Suppressor macrophage treated with lipopolysaccharide for 4 hours (primary cell): ENCODE results near the gene PTPN23.
A peak's percentile ranks its signal among the peaks of the same experiment; 100 is the strongest.
"Not testable (repeated sequence)": the region's sequence is repeated elsewhere in the genome, so short reads cannot be mapped to it uniquely, and the experiment has no call there.

Experiments used
- DNase-seq: peaks from one replicate; pipeline ENCODE4 v3.0.0-alpha.2; 2020

The PTPN23 gene, protein sequence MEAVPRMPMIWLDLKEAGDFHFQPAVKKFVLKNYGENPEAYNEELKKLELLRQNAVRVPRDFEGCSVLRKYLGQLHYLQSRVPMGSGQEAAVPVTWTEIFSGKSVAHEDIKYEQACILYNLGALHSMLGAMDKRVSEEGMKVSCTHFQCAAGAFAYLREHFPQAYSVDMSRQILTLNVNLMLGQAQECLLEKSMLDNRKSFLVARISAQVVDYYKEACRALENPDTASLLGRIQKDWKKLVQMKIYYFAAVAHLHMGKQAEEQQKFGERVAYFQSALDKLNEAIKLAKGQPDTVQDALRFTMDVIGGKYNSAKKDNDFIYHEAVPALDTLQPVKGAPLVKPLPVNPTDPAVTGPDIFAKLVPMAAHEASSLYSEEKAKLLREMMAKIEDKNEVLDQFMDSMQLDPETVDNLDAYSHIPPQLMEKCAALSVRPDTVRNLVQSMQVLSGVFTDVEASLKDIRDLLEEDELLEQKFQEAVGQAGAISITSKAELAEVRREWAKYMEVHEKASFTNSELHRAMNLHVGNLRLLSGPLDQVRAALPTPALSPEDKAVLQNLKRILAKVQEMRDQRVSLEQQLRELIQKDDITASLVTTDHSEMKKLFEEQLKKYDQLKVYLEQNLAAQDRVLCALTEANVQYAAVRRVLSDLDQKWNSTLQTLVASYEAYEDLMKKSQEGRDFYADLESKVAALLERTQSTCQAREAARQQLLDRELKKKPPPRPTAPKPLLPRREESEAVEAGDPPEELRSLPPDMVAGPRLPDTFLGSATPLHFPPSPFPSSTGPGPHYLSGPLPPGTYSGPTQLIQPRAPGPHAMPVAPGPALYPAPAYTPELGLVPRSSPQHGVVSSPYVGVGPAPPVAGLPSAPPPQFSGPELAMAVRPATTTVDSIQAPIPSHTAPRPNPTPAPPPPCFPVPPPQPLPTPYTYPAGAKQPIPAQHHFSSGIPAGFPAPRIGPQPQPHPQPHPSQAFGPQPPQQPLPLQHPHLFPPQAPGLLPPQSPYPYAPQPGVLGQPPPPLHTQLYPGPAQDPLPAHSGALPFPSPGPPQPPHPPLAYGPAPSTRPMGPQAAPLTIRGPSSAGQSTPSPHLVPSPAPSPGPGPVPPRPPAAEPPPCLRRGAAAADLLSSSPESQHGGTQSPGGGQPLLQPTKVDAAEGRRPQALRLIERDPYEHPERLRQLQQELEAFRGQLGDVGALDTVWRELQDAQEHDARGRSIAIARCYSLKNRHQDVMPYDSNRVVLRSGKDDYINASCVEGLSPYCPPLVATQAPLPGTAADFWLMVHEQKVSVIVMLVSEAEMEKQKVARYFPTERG (N-terminal part only)

DNA sequence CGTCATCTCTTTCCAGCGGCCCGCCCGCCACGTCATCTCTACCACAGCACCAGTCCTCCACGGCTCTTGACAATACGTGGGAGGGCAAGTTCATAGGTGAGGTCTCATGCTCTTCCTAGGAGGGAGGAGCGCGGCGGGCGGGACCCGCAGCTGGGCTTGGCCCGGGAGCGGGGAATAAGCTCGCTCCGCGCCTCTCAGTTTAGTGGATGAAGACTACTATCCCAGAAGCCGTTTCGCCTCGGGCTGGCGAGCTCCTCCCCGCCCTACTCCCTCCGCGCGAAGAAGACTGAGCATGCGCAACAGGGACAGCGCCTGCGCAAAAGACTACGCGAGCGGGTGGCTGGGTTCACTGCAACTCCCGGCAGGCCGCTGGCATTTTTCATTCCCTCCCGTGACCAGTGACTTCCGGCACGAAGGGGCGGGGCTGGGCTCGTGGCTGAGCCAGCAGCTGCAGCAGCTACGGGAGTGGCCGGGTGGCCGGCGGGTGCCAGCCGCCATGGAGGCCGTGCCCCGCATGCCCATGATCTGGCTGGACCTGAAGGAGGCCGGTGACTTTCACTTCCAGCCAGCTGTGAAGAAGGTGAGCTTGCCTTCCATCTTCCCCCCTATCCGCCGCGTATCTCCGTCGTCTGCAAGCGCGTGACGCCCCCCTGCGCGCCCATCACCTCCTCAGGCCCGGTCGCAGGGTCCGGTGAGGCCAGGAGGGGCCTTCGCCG is at the start of gene PTPN23:
TSS of gene PTPN23 (plus strand) at position 421 of the 716 bp plus-strand sequence. CDS start at position 497, 76 bp downstream.
- DNase-seq, result peak; percentile 100

DNA sequence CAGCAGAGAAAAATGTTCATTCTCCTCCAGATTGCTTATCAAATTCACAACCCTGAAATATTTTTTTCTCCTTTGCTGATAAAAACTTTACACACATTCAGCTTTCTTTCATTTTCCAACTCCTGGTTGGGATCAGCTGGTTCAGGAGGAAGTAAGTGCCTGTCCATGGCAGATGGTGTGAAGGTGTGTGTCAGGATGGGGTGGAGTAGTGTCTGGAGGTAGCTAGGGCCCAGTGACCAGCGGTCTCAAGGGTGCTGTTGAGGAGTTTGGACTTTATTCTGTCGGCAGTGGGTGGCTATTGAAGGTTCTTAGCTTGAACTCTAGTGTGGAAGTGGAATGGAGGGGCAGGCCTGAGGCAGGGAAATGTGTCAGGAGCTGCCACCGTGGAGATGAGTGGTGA is 46.9 kb upstream of the PTPN23 start:
- DNase-seq, result no peak

DNA sequence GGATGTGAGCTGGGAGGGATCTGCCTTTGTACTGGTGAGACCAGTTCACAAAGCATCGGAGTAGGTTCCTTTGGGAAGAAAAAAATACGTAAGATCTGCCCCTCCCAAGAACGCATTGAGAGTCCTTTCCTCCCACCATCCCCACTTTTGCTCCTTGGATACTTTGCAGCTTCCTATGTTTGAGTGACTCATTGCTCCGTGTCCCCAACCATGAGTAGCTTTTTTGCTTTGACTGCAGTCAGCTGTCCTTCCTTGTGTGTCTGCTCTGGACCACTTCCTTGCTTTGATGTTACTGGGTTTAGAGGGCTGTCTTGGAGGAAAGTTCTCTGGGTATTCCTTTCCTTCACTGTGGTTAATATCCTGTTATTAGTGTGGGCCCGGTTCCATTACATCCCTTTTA is 43.2 kb upstream of the PTPN23 start:
- no peak for DNase-seq

DNA sequence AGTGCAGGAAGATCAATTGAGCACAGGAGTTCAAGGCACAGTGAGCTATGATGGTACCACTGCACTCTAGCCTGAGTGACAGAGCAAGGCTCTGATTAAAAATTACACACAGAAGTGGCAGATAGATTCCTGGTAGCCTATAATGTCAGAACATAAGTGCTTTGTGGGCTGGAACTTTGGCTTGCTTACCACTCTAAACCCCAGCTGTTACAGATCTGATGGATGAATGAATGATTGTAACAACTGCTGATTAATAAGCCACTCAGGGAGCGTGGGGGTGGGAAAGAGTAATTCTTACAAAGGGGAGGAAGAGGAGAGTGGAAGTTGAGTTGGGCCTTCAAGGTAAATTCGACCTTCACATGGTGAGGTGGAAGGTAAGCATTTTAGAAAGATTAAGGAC is 40.9 kb upstream of the PTPN23 start:
- no peak for DNase-seq

DNA sequence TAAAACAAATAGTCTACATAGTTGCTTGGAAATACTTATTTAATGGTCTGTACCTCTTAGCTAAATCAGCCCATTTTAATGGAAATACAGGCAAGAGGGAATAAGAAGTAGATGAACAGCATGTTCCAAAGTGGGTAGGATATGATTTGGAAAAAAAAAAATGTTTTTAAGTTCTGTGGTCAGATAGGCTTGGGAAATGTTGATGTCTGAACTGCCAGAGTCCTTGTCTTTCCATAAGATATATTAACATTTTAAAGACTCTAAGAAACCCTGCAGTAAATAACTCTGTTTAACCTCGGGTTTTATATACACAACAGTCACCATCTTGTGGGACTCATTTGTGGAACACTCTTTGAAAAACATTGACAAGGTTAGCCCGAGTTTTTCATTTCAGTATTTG is 40.0 kb upstream of the PTPN23 start:
- no peak for DNase-seq

DNA sequence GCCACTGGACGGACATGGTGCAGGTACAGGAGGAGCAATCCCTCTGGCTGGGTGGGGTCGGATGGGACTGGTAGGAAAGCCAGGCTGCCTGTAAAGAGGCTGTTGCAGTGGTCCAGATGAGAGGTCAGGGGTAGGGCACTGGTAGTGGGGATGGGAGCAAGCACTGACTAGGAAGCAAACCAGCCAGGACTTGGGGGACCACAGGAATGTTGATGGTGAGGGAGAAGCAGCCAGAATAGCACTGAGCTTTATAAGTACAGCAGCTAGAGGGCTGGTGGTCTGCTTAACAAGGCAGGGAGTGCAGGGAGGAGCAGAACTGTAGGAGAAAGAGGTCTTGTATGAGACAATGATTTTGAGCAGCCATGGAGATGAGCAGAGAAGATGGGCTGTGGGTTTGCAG is 38.7 kb upstream of the PTPN23 start:
- DNase-seq, result no peak

DNA sequence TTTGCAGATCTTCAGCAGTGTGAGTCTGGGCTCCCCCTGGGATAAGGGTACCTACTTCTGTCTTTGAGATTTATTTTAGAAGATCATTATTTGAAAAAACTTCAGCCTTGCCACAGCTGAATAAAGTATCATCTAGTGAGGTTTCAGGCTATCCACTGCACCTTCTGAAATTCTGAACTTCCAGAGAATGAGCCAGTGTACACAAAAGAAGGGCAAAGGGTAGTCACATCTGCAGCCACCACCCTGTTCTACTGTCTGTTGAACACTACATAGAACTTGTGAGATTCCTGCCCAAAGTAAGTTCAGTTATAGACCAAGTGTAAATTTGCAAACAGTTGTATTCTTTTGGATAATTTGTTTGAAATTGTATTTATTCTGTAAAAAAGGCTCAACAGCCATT is 38.0 kb upstream of the PTPN23 start:
- no peak for DNase-seq

DNA sequence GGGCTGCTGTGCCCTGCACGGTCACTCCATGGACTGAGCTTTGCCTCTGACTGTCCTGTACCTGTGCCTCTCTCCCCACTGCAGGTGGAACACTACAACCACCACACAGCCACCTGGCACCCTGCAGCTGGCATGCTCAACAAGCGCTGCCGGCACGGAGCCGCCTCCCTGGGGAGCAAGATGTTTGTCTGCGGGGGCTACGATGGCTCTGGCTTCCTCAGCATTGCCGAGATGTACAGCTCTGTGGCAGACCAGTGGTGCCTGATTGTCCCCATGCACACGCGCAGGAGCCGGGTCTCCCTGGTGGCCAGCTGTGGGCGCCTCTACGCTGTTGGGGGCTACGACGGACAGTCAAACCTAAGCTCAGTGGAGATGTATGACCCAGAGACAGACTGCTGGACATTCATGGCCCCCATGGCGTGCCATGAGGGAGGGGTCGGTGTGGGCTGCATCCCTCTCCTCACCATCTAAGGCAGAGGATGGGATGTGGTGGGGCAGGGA is 37.3 kb upstream of the PTPN23 start:
- no peak for DNase-seq

DNA sequence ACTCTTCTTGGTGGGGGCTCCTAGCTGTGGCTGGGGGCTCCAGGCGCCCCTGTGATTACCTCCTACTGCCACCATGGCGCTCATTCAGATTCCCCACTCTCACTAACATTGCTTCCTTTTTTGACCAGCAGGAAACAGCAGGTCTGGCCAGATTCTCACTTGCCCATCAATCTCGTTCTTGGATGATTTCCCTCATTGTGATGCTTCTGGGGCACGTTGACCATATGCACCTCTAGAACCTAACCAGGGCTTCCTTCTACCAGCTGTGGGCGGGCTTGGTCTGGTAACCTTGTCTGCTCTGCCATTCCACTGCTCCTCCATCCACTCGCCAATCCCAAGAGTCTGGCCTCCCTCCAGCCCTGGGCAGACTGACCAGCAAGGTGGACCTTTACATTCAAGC is 35.9 kb upstream of the PTPN23 start:
- no peak for DNase-seq

DNA sequence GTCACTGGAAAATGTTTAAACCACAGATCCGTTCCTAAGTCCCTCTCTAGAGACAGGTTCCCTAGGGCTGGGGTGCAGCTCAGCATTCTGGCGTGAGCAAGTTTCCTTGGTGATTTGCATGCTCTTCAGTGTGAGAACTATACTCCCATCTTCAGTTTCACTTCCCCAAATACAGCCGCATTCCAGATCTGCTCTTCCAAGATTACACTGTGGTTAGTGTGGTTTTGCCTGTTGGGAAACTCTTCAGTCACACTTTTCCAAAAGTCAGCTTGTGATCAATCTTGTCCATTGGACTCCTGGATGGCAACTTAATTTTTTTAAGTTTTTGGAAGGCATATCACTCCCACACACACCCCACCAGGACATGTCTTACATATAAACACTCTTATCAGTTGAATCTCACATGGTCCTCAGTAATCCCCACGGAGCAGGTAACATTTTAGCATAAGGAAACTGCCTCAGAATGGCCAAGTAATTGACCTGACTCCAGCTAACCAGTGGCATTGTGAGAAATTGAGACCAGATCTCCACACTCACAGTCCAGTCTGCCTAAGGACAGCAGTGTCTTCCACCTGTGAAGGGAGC is 33.5 kb upstream of the PTPN23 start:
- peak; percentile 90 for DNase-seq

DNA sequence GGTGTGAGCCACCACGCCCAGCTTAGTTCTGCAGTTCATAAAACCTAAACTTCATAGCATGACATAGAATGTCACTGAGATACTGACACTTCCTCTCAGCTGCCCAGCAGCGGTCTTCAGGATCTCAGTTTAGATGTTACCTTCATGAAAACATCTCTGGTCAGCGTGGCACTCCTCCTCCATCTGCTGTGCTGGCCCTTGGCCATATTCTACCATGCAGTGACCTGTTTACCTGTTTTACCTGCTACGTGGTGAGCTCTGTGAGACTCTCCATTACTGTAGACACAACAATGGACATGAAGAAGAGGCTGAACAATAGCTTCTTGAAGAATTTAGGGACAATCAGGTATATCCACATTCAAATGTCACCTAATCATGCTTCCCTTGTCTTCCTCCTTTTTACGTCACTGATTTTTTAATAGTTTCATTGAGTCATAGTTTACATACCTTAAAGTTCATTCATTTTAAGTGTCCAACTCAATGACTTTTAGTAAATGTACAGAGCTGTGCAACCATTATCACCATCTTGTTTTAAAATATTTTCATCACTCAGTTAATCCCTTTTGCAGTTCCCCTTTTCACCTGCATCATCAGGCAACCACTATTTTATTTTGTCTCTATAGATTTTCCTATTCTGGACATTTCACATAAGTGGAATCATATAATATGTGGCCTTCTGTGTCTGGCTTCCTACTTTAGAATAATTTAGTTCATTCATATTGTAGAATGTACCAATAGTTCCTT is 32.2 kb upstream of the PTPN23 start:
- no peak for DNase-seq

DNA sequence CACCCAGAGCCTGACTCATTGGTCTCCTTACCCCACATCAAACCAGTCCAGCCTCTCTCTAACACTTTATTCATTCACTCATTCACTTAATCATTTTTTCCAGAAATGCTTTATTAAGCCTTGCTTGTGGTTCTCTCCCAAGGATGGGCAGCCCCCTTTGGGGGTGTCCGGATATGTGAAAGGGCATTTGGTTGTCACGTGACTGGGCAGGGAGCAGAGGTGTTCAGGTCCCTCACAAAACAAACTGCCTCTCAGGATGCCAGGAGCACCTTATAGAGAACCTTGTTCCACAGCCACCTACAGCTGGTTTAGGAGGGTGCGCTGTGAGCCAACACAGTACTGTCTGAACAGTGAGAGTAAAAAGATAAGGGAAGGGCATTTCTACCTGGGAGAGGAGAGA is 25.8 kb upstream of the PTPN23 start:
- no peak for DNase-seq

DNA sequence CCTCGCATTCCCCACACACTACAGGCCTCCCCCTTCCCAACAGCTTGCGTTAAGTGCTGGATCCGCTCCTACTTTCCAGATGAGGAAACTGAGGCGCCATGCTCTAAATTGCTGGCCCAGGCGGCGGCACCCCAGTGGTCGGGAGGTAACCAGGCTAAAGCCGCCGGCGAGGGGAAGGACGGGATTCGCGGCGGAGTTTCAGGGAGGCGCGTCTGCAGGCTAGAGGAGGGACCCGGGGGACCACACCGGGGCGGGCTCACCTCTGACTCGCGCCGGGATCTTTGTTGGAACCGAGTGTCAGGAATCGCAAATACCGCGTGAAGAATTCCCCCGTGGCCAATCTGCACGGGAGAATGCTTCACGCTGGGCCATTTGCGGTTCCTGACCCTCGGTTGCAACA is 24.6 kb upstream of the PTPN23 start:
- DNase-seq, result no peak

DNA sequence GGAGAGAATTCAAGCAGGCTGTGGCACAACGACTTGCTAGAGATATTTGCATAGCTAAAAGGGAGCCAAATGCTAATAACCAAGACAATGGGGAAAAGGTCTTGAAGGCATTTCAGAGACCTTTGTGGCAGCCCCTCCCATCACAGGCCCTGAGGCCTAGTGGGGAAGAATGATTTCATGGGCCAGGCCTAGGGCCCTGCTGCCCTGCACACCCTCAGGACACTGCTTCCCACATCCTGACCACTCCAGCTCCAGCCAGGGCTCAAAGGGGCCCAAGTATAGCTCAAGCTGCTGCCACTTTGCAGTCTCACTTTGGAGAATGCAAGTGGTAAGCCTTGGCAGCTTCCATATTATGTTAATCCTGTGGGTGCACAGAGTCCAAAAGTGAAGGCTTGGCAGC is 21.5 kb upstream of the PTPN23 start:
- no peak for DNase-seq

DNA sequence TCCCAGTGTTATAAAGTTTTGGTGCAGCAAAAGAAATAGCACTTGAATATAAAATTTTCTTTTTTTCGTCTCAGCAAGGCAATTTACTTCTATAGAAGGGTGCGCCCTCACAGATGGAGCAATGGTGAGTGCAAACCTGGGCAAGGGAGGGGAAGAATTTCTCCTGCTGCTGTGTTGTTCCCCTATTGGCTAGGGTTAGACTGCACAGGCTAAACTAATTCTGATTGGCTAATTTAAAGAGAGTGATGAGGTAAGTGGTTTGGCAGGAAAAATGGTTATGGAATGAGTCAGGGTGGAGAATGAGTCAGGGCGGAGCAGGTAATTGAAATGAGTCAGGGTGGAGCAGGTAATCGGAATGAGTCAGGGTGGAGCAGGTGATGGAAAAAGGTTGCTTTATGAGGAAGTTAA is 20.7 kb upstream of the PTPN23 start:
- DNase-seq, result not testable (repeated sequence)

DNA sequence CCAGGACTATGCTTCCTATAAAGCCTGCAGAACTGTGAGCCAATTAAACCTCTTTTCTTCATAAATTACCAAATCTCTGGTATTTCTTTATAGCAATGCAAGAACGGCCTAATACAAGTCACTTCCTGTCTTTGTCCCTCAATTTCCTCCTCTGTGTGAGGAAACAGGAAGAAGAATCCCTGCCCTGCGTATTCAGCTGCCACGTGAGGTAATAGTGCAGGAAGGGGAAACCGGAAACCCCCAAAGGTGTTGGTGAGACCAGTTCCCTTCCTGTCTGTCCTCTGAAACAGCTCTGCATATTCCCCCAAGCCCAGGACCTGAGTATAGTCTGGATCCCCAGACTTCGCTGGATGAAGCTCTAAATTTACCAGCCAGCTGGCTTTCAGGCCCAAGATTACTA is 18.1 kb upstream of the PTPN23 start:
- DNase-seq, result peak; percentile 42

DNA sequence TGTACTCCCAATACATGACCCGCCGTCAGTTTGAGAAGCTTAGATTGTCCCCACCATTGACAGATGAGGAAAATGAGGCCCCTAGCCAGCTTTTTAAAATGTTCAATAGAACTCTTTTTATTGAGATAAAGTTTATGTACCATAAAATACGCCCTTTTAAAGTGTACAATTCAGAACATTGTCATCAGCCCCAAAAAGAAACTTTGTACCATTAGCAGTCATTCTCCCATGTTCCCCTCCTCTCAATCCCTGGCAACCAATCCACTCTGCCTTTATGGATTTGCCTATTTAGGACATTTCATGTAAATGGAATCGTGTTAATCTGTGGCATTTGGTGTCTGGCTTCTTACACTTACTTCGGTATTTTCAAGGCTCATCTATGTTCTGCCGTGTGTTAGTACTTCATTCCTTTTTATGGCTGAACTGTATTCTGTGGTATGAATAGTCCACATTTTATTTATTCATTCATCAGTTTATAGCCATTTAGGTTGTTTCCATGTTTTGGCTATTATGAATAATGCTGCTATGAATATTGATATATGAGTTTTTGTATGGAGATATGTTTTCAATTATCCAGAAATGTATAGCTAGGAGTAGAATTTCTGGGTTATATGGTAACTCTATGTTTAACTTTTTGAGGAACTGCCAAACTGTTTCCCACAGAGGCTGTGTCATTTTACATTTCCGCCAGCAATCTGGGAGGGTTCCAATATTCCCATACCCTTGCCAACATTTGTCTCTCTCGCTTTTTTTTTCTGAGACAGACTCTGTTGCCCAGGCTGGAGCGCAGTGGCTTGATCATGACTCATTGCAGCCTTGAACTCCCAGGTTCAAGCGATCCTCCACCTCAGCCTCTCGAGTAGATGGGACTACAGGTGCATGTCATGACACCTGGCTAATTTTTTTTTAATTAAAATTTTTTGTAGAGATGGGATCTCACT is 15.3 kb upstream of the PTPN23 start:
- peak; percentile 27 for DNase-seq

DNA sequence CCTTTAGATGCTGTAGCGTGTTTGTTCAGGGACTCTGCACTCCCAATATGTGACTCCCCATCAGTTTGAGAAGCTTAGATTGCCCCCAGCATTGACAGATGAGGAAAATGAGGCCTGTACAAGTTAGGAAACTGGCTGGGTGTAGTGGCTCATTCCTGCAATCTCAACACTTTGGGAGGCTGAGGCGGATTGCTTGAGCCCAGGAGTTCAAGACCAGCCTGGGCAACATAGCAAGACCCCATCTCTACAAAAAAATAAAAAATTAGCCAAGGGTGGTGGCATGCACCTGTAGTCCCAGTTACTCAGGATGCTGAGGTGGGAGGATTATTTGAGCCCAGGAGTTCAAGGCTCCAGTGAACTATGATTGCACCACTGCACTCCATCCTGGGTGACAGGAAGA is 14.0 kb upstream of the PTPN23 start:
- DNase-seq, result no peak

DNA sequence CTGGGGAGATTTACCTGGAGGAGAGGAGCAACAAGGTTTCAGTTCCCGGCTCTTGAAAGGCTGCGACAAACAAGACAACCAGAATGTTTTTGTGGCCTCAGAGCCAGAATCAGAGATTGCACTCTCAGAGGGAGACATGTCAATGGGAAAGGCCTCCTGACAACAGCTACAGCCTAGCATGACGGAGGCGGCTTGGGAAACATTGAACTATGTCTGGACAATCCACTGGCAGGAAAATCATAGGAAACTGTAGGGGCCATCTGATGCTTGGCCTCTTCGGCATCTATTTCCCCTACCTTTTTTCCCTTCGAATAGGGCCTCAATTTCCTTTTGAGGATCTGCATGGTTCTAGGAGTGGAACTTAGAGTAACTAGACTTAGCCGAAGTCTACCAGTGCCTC is 13.2 kb upstream of the PTPN23 start:
- DNase-seq, result no peak

DNA sequence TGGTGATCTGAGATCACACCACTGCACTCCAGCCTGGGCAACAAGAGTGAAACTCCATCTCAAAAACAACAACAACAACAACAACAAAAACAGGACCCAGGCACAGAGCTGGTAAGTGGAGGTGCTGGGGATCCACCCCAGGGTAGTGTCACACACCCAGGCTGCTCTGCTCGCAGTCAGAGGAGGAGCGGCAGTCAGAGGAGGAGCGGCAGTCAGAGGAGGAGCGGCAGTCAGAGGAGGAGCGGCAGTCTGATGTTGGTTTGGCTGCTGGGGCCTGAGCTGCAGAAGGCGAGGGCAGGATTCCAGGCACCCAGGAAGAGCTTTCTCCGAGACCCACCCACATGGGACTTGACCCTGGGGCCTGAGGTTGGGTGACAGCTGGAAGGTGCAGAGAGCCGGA is 10.8 kb upstream of the PTPN23 start:
- DNase-seq, result not testable (repeated sequence)
